ENCODE measurements around the gene ATP2B2. TPM values are rescaled to one million over a fixed set of nuclear protein-coding genes. Genes with fewer than 3 reads are reported as not detected.

ATP2B2 gene
- total and polyA plus RNA-seq, 9 of the 15 experiments (the other 6 are each of a cell fraction or from before 2014, with no cell fraction given): 0.06 TPM; not detected in 8

- ATAC-seq: no peak
- no peak overlapping the region for H3K4me3 ChIP-seq
- no TSS peak for BruUV-seq (replicated peaks)
- no peak for FAIRE-seq
- H3K27ac ChIP-seq (ENCODE audit: extremely low read depth, low read depth, low read length): no peak overlapping the region
- H2AFZ ChIP-seq (ENCODE audit: low read depth, low read length): no peak overlapping the region
- DNase-seq (ENCODE audit: extremely low read depth in 1 of 4, low spot score in 3 of 4): no peak
- H3K9me3 ChIP-seq (replicated peaks; ENCODE audit: control insufficient read depth, insufficient read depth, low read depth, low read length): no peaks in the 10 kb centered on the region
- H3K79me2 ChIP-seq (ENCODE audit: control insufficient read depth, insufficient read depth, low read length): no peaks in the 10 kb centered on the region
- H3K4me1 ChIP-seq (replicated peaks in 1 of 2; ENCODE audit: control insufficient read depth in 2 of 2, insufficient read depth in 2 of 2, low read length in 2 of 2): no peaks in the 10 kb centered on the region; a peak in 2 of 5 replicates
- H4K20me1 ChIP-seq (replicated peaks; ENCODE audit: control insufficient read depth, insufficient read depth, low read length): no peaks in the 10 kb centered on the region; the same call in 1 of the 2 replicates
- WGBS (ENCODE audit: insufficient coverage, low coverage, missing lambda C conversion rate): 0% methylated on average over 1 of the region's 1 CpG
- H3K27me3 ChIP-seq (ENCODE audit: control insufficient read depth in 2 of 2, insufficient read depth in 2 of 2, low read length in 2 of 2): peaks cover 8 to 32% of the 10 kb centered on the region in 2 experiments; a peak in 3 of 5 replicates
- no peak overlapping the region for H3K9ac ChIP-seq (ENCODE audit: insufficient read depth in 1 of 2, low read depth in 2 of 2, low read length in 2 of 2)
- ChIA-PET CTCF (ENCODE audit: low intra/inter-chr PET ratio) (no interaction called here), POLR2A (no interaction called here)
- in situ Hi-C loops (cut with MboI) (no loop called here), intact Hi-C loops (cut with micrococcal nuclease) (no loop called here)
- no peaks in the 10 kb centered on the region for H3K9me1 ChIP-seq (ENCODE audit: control insufficient read depth, insufficient read depth, low read length)
- H3K4me2 ChIP-seq (ENCODE audit: insufficient read depth, low read length): no peak overlapping the region
- H3K36me3 ChIP-seq (ENCODE audit: control insufficient read depth, insufficient read depth, low read length): no peaks in the 10 kb centered on the region
- TF ChIP-seq E4F1 (CRISPR knock-in tag; IDR thresholded peaks at IDR 0.05; ENCODE audit: borderline replicate concordance) (no peak), GTF3C2 (IDR thresholded peaks at IDR 0.05; ENCODE audit: borderline replicate concordance, extremely low read depth, insufficient read length) (no peak), KDM4B (IDR thresholded peaks at IDR 0.05; ENCODE audit: borderline replicate concordance in 2 of 2, low read depth in 1 of 2) (no peak), ZNF212 (CRISPR knock-in tag; IDR thresholded peaks at IDR 0.05) (no peak), NCOA1 (IDR thresholded peaks at IDR 0.05; ENCODE audit: low read depth) (no peak), MXD1 (CRISPR knock-in tag; IDR thresholded peaks at IDR 0.05; ENCODE audit: borderline replicate concordance, poor library complexity, severe bottlenecking) (no peak), SNAPC5 (CRISPR knock-in tag; IDR thresholded peaks at IDR 0.05) (no peak), YY1 (IDR thresholded peaks at IDR 0.05; ENCODE audit: borderline replicate concordance in 1 of 3, control insufficient read depth in 1 of 3, extremely low read depth in 1 of 3, insufficient read depth in 3 of 3, insufficient read length in 1 of 3, insufficient replicate concordance in 2 of 3, low read depth in 1 of 3, low read length in 2 of 3) (no peak), ZNF785 (CRISPR knock-in tag; IDR thresholded peaks at IDR 0.05) (no peak), ZNF316 (IDR thresholded peaks at IDR 0.05) (no peak), IRF2 (CRISPR knock-in tag; IDR thresholded peaks at IDR 0.05) (no peak), CGGBP1 (CRISPR knock-in tag; IDR thresholded peaks at IDR 0.05) (no peak), ELK1 (CRISPR knock-in tag; IDR thresholded peaks at IDR 0.05) (no peak), SMARCE1 (IDR thresholded peaks at IDR 0.05) (no peak), ELF2 (CRISPR knock-in tag; IDR thresholded peaks at IDR 0.05) (no peak)
These were observed 49.4 kb upstream of the ATP2B2 start for GRCh38 chr3:10554746-10555145.
